GDM1 (cell line): ENCODE results near the gene LRRC10.

Experiments used
- DNase-seq: peaks from one replicate; lab custom pipeline; 2025; lab: John Stamatoyannopoulos, UW

The LRRC10 gene

GRCh38 chr12:69569236-69569635 is 41.5 kb downstream of the LRRC10 start:
- DNase-seq, result no peak

- no peak for DNase-seq
Observed at GRCh38 chr12:69566603-69567002, 44.1 kb downstream of the LRRC10 start.

- no peak for DNase-seq
Observed at GRCh38 chr12:69563166-69563762, 47.4 kb downstream of the LRRC10 start.
